SK-N-SH (cell line): ENCODE results near the gene PLEKHA8. TPM values are rescaled to one million over a fixed set of nuclear protein-coding genes. Genes with fewer than 3 reads are reported as not detected.

Experiments used
- CTCF ChIA-PET: fragments of 300-600, 350-600 bp; formaldehyde crosslinking; extraction: SDS; loops from one replicate; lab custom pipeline; 2021; lab: Yijun Ruan, JAX
- POLR2A ChIA-PET: fragments of 350-600 bp; sonication (Branson Sonifier 250); formaldehyde crosslinking; extraction: SDS; loops from one replicate; lab custom pipeline; 2020; ENCODE audit warnings: antibody characterized with exemption, inconsistent platforms; lab: Yijun Ruan, JAX
- DNase-seq: peaks from one replicate; pipeline ENCODE4 v3.0.0; 2012
- H2AFZ ChIP-seq: fragments of 200-600 bp; sonication (generic); 2 replicates; pipeline ENCODE4 v1.8.1; 2016; ENCODE audit warnings: antibody characterized with exemption, mild to moderate bottlenecking, low read depth
- H3F3A ChIP-seq: fragments of 200-600 bp; sonication (generic); replicated peaks from 2 replicates; pipeline ENCODE3; 2016; ENCODE audit warnings: antibody characterized with exemption, mild to moderate bottlenecking; ENCODE audit not compliant: insufficient read depth
- H3K27ac ChIP-seq, 2 experiments: fragments of 200-500 bp in 1 of 2; fragments of 200-600 bp in 1 of 2; sonication (Bioruptor generic) in 1 of 2; sonication (generic), shearing (Covaris generic) in 1 of 2; 2 replicates each; pipeline versions ENCODE4 v1.5.1 to v1.6.1; 2014 to 2016; ENCODE audit warnings: low read depth in 2 of 2, inconsistent platforms in 1 of 2, low read length in 1 of 2, mild to moderate bottlenecking in 1 of 2, mixed read lengths in 1 of 2
- H3K27me3 ChIP-seq: fragments of 200-600 bp; sonication (generic), shearing (Covaris generic); 2 replicates; pipeline ENCODE4 v1.6.1; 2016; ENCODE audit warnings: mixed run types; ENCODE audit not compliant: insufficient read depth
- H3K36me3 ChIP-seq, 2 experiments: fragments of 200-500 bp in 1 of 2; fragments of 200-600 bp in 1 of 2; sonication (Bioruptor generic) in 1 of 2; sonication (generic) in 1 of 2; replicated peaks in 1 of 2; 2 replicates each; pipeline versions ENCODE3 to v1.5.1; 2014 to 2016; ENCODE audit warnings: low read length in 1 of 2, mild to moderate bottlenecking in 1 of 2; ENCODE audit not compliant: insufficient read depth in 2 of 2, control insufficient read depth in 1 of 2
- H3K4me1 ChIP-seq, 2 experiments: fragments of 200-500 bp in 1 of 2; fragments of 200-600 bp in 1 of 2; sonication (Bioruptor generic) in 1 of 2; sonication (generic), shearing (Covaris generic) in 1 of 2; 2 replicates each; pipeline versions ENCODE4 v1.5.1 to v1.6.1; 2014 to 2016; ENCODE audit warnings: low read depth in 1 of 2, low read length in 1 of 2, mixed run types in 1 of 2; ENCODE audit not compliant: insufficient read depth in 2 of 2, control insufficient read depth in 1 of 2
- H3K4me2 ChIP-seq: fragments of 200-600 bp; sonication (generic), shearing (Covaris generic); 2 replicates; pipeline ENCODE4 v1.6.1; 2017; ENCODE audit warnings: mixed run types
- H3K4me3 ChIP-seq, 2 experiments: fragments of 200-500 bp in 1 of 2; fragments of 200-600 bp in 1 of 2; sonication (Bioruptor generic) in 1 of 2; sonication (generic), shearing (Covaris generic) in 1 of 2; 2 replicates each; pipeline versions ENCODE4 v1.5.1 to v1.8.1; 2014 to 2016; ENCODE audit warnings: low read depth in 2 of 2, inconsistent platforms in 1 of 2, low read length in 1 of 2, mild to moderate bottlenecking in 1 of 2, mixed read lengths in 1 of 2, moderate library complexity in 1 of 2
- H3K79me2 ChIP-seq: fragments of 200-600 bp; sonication (generic); 2 replicates; pipeline ENCODE4 v1.8.1; 2017; ENCODE audit warnings: mild to moderate bottlenecking; ENCODE audit not compliant: insufficient read depth
- H3K9ac ChIP-seq: fragments of 200-600 bp; sonication (generic); 2 replicates; pipeline ENCODE4 v1.6.1; 2017; ENCODE audit warnings: mixed run types
- H3K9me2 ChIP-seq: fragments of 200-600 bp; sonication (generic); 2 replicates; pipeline ENCODE4 v1.6.1; 2017; ENCODE audit warnings: mixed run types
- H3K9me3 ChIP-seq: fragments of 200-600 bp; sonication (generic); 2 replicates; pipeline ENCODE4 v1.6.1; 2017; ENCODE audit warnings: mixed run types, mild to moderate bottlenecking, moderate library complexity
- H4K20me1 ChIP-seq: fragments of 200-600 bp; sonication (generic); 2 replicates; pipeline ENCODE4 v1.6.1; 2017; ENCODE audit warnings: mild to moderate bottlenecking, mixed run types; ENCODE audit not compliant: insufficient read depth
- EP300 ChIP-seq, 2 experiments: IDR thresholded peaks; 2 replicates each; pipeline versions ENCODE4 v1.4.0 to v1.6.1; 2012; ENCODE audit warnings: borderline replicate concordance in 1 of 2, low read depth in 1 of 2, low read length in 1 of 2
- EZH2phosphoT487 ChIP-seq: fragments of 200-600 bp; sonication (generic); IDR thresholded peaks from 2 replicates; pipeline ENCODE4 v1.6.1; 2017; ENCODE audit warnings: low read depth, mixed run types, mild to moderate bottlenecking, antibody characterized with exemption, moderate library complexity, borderline replicate concordance
- FOSL2 ChIP-seq: IDR thresholded peaks from 2 replicates; pipeline ENCODE4 v1.4.0; 2012; ENCODE audit warnings: low read depth, mild to moderate bottlenecking, moderate library complexity, borderline replicate concordance
- FOXJ3 ChIP-seq: sonication (generic); formaldehyde crosslinking; IDR thresholded peaks from 2 replicates; pipeline ENCODE4 v1.5.1; 2020; ENCODE audit warnings: mild to moderate bottlenecking, missing genetic modification reagents
- GATA2 ChIP-seq: sonication (generic); formaldehyde crosslinking; IDR thresholded peaks from 2 replicates; pipeline ENCODE4 v1.5.0; 2020; ENCODE audit warnings: mild to moderate bottlenecking, missing genetic modification reagents
- IRF3 ChIP-seq: fragments of 150-350 bp; IDR thresholded peaks from 2 replicates; pipeline ENCODE4 v1.6.1; 2016; ENCODE audit warnings: mild to moderate bottlenecking, low read depth, low read length
- PBX3 ChIP-seq: IDR thresholded peaks from 2 replicates; pipeline ENCODE4; 2012
- RXRA ChIP-seq: IDR thresholded peaks from 2 replicates; pipeline ENCODE4 v1.4.0; 2012; ENCODE audit warnings: low read depth, mild to moderate bottlenecking, borderline replicate concordance
- SMC3 ChIP-seq: IDR thresholded peaks from 2 replicates; pipeline ENCODE4 v1.6.1; 2012; ENCODE audit warnings: low read depth, low read length, improper control_type of control experiment
- TAF1 ChIP-seq: IDR thresholded peaks from 2 replicates; pipeline ENCODE4 v1.6.1; 2012; ENCODE audit warnings: low read depth, mild to moderate bottlenecking, low read length, moderate library complexity, borderline replicate concordance
- WGBS: methylation state at CpG from one replicate; pipeline ENCODE4 v1.1.6; 2017; ENCODE audit warnings: low lambda C conversion rate; 5-methylcytosine and 5-hydroxymethylcytosine counted together
- polyA plus RNA-seq, 3 experiments: library from polyadenylated mRNA; depleted of rRNA; stranded (reverse); fragments of >200 nt; gene quantifications; 2 replicates each; pipeline ENCODE4 v1.2.3, GENCODE V29; 2012
- TF ChIP-seq, protein P1 (sequence below): IDR thresholded peaks from 2 replicates; pipeline ENCODE4 v1.4.0; 2012; ENCODE audit warnings: low read depth, borderline replicate concordance
- TF ChIP-seq, protein P2 (sequence below): IDR thresholded peaks from 2 replicates; pipeline ENCODE4 v1.4.0; 2012; ENCODE audit warnings: low read depth
- TF ChIP-seq, protein P3 (sequence below): IDR thresholded peaks from 2 replicates; pipeline ENCODE4 v1.4.0; 2012; ENCODE audit warnings: low read depth, borderline replicate concordance

The PLEKHA8 gene
- polyA plus RNA-seq, 1 of the 3 experiments (the other 2 are of a cell fraction), result 4.9 TPM

DNA sequence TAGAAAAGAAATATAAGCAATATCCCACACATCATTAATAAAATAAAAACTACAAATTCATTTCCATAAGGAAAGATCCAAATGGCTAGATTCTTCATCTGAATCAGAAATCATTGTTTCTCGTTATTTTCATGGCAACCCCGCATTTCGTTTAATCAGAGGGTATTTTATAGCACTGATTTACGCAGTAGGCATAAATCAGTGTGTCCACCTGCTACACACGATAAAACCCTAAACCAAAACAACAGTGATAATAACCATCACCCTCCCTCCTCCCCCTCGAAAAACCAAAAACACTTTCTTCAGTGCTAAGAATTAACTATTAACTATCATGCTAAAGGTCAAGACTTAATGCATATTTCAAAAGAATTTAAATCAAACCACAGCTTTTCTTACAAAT, 18.2 kb upstream of the PLEKHA8 start:
- Histone ChIP-seq H3K4me2 (no peak overlapping the region), H3F3A (no peaks in the 10 kb centered on the region), H3K4me3 (no peak overlapping the region), H2AFZ (no peak overlapping the region), H3K9me3 (no peaks in the 10 kb centered on the region), H3K4me1 (no peaks in the 10 kb centered on the region), H3K9me2 (no peaks in the 10 kb centered on the region), H3K79me2 (no peaks in the 10 kb centered on the region), H3K9ac (no peak overlapping the region), H3K27ac (no peak overlapping the region), H4K20me1 (no peaks in the 10 kb centered on the region), H3K27me3 (no peaks in the 10 kb centered on the region), H3K36me3 (peaks cover 8 to 24% of the 10 kb centered on the region in 2 experiments)
- TF ChIP-seq PBX3 (no peak), SMC3 (no peak), GATA2 (no peak), IRF3 (no peak), FOSL2 (no peak), EZH2phosphoT487 (no peak), TAF1 (no peak), FOXJ3 (CRISPR knock-in tag) (no peak), EP300 (IDR thresholded peaks at IDR 0.05; ENCODE audit: borderline replicate concordance in 1 of 2, low read depth in 1 of 2, low read length in 1 of 2) (no peak), RXRA (no peak)
- TF ChIP-seq, protein P1, sequence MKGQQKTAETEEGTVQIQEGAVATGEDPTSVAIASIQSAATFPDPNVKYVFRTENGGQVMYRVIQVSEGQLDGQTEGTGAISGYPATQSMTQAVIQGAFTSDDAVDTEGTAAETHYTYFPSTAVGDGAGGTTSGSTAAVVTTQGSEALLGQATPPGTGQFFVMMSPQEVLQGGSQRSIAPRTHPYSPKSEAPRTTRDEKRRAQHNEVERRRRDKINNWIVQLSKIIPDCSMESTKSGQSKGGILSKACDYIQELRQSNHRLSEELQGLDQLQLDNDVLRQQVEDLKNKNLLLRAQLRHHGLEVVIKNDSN, result no peak
- TF ChIP-seq, protein P2, sequence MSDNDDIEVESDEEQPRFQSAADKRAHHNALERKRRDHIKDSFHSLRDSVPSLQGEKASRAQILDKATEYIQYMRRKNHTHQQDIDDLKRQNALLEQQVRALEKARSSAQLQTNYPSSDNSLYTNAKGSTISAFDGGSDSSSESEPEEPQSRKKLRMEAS, result no peak
- TF ChIP-seq, protein P3, sequence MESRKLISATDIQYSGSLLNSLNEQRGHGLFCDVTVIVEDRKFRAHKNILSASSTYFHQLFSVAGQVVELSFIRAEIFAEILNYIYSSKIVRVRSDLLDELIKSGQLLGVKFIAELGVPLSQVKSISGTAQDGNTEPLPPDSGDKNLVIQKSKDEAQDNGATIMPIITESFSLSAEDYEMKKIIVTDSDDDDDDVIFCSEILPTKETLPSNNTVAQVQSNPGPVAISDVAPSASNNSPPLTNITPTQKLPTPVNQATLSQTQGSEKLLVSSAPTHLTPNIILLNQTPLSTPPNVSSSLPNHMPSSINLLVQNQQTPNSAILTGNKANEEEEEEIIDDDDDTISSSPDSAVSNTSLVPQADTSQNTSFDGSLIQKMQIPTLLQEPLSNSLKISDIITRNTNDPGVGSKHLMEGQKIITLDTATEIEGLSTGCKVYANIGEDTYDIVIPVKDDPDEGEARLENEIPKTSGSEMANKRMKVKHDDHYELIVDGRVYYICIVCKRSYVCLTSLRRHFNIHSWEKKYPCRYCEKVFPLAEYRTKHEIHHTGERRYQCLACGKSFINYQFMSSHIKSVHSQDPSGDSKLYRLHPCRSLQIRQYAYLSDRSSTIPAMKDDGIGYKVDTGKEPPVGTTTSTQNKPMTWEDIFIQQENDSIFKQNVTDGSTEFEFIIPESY, result no peak
- DNase-seq, result no peak
- POLR2A ChIA-PET, result no interaction called here
- WGBS, result 90% methylated on average over 6 of the region's 6 CpGs
- CTCF ChIA-PET, result interaction anchor here (1.5 kb wide), 1 partner anchor 8 kb away, joined by 3 read pairs; no protein-coding TSS in a partner anchor
